ENCODE data around the gene SLC26A5.
"Not testable (repeated sequence)": the region's sequence is repeated elsewhere in the genome, so short reads cannot be mapped to it uniquely, and the experiment has no call there.

The SLC26A5 gene, protein sequence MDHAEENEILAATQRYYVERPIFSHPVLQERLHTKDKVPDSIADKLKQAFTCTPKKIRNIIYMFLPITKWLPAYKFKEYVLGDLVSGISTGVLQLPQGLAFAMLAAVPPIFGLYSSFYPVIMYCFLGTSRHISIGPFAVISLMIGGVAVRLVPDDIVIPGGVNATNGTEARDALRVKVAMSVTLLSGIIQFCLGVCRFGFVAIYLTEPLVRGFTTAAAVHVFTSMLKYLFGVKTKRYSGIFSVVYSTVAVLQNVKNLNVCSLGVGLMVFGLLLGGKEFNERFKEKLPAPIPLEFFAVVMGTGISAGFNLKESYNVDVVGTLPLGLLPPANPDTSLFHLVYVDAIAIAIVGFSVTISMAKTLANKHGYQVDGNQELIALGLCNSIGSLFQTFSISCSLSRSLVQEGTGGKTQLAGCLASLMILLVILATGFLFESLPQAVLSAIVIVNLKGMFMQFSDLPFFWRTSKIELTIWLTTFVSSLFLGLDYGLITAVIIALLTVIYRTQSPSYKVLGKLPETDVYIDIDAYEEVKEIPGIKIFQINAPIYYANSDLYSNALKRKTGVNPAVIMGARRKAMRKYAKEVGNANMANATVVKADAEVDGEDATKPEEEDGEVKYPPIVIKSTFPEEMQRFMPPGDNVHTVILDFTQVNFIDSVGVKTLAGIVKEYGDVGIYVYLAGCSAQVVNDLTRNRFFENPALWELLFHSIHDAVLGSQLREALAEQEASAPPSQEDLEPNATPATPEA

DNA sequence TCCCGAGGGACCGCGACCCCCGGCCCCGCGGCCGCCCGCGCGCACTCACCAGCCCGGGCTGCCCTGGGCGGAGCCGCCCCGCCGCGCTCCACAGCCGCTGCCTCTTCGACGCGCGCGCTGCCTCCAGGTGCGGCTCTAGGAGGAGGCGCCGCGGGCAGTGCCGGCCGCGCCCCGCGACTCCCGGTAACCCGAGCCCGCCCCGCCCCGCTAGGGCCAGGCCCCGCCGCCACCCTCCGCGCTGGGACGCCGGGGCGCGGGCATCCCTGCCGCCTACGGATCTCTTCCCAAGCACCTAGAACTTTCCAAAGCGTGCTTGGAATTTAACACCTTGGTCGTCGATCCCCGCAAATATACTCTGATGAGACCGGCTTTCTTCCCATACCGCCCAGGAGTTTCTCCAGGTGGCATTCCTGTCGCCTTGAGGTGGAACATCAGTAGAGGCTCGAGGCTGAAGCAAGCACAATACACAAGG lies at the start of gene SLC26A5:
SLC26A5 (minus strand) TSS at position 159 of the 472 bp plus-strand sequence. CDS start 24,693 bp downstream, outside the sequence.
- DNase-seq (ENCODE audit: low read depth in 2 of 2) = no peak

DNA sequence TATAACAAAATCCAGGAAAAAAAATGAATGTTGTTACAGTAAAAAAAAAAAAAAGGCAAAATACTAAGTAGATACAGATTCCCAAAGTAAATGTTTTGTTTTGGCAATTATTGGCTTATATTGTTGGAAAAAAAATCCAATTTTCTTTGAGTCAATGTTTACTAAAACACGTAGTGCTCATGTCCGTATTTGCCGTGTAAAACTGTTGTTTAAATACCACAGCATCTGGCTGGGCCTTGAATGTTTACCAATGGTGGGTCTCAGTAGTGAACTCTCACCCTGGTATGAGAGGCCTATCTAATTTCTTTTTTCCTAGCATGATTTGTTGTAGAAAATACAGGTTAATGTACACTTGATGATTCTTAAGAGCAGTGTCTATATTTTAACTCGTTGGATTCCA lies 41.4 kb upstream of the SLC26A5 start:
- no peak for DNase-seq (ENCODE audit: low read depth in 2 of 2)

DNA sequence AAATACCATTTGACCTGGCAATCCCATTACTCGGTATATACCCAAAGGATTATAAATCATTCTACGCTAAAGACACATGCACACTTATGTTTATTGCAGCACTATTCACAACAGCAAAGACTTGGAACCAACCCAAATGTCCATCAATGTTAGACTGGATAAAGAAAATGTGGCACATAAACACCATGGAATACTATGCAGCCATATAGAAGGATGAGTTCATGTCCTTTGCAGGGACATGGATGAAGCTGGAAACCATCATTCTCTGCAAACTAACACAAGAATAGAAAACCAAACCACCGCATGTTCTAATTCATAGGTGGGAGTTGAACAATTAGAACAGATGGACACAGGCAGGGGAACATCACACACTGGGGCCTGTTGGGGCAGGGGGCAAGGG lies 40.9 kb upstream of the SLC26A5 start:
- not testable (repeated sequence) for DNase-seq (ENCODE audit: low read depth in 2 of 2)

DNA sequence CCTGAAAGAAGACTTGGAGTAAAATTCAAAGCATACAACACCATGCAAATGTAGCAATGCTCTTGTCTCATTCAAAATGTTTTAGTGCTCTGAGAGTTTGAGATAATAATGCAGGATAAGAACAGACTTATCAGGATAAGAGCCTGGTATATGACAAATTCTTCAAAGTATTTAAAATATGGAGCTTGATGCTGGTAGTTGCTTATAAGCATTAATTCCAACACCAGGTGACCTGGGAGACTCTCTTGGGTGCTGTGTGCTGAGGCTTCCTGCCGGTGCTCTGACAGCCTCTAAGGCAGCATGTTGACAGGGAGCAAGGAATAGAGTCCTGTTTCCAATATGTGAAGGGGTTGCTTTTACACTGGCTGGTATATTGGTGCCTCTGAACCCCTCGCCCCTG lies 34.8 kb upstream of the SLC26A5 start:
- DNase-seq (ENCODE audit: low read depth in 2 of 2) = no peak

DNA sequence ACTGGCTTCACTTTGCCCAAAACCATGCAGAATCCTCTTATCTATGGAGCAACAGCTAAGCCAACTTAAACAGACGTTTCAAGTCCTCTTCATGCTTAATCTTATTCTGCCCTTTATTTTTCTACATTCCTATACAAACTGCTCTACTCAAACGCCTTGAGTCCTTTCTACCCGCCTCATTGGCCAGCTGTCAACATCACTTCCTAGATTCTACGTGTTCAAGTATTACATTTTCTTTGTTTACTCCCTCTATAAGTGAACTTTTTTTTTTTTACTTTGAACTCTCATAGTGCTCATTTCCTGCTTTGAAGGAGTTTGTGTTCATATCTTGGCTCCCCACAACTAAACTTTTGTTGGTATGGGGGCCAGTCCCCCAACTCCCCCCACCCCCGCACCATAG lies 28.9 kb upstream of the SLC26A5 start:
- no peak for DNase-seq (ENCODE audit: low read depth in 2 of 2)

DNA sequence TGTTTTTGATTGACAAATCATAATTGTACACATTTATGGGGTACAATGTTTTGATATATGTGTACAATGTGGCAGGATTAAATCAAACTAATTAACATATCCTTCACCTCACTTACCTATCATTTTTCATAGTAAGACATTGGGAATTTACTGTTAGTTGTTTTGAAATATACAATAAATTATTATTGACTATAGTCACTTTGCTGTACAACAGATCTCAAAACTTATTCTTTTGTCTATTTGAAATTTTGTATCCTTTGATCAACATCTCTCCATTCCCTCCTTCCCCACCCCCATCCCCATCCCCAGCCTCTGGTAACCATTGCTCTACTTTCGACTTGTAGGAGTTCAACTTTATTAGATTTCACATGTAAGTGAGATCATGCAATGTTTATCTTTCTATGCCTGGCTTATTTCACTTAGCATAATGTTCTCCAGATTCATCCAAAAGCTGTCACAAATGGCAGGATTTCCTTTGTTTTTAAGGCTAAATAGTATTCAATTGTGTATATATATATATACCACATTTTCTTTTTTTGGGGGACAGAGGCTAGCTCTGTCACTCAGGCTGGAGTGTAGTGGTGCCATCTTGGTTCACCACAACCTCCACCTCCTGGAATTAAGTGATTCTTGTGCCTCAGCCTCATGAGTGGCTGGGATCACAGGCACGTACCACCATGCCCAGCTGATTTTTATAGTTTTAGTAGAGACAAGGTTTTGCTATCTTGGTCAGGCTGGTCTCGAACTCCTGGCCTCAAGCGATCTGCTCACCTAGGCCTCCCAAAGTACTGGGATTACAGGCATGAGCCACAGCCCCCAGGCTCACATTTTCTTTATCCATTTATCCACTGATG lies 23.3 kb upstream of the SLC26A5 start:
- no peak for DNase-seq (ENCODE audit: low read depth in 2 of 2)

DNA sequence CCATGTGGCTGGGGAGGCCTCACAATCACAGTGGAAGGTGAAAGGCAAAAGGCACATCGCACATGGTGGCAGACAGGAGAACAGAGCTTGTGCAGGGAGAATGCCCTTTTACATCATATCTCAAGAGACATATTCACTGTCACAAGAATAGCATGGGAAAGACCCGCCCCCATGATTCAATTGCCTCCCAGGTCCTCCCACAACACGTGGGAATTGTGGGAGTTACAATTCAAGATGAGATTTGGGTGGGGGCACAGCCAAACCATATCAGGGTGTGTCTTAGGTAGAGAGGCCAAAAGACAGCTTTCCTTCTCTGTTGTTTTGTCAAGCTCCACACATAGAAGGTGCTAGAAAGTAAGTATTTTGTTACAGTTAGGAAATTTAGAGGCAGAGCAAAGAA lies 20.8 kb upstream of the SLC26A5 start:
- no peak for DNase-seq (ENCODE audit: low read depth in 2 of 2)

DNA sequence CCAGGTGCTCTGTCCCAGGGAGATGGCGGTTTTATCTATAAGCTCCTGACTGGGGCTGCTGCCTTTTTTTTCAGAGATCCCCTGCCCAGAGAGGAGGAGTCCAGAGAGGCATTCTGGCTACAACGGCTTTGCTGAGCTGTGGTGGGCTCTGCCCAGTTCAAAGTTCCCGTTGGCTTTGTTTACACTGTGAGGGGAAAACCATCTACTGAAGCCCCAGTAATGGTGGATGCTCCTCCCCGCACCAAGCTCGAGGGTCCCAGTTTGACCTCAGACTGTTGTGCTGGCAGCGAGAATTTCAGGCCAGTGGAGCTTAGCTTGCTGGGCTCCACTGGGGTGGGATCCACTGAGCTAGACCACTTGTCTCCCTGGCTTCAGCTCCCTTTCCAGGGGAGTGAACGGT lies 16.4 kb upstream of the SLC26A5 start:
- no peak for DNase-seq (ENCODE audit: low read depth in 2 of 2)

DNA sequence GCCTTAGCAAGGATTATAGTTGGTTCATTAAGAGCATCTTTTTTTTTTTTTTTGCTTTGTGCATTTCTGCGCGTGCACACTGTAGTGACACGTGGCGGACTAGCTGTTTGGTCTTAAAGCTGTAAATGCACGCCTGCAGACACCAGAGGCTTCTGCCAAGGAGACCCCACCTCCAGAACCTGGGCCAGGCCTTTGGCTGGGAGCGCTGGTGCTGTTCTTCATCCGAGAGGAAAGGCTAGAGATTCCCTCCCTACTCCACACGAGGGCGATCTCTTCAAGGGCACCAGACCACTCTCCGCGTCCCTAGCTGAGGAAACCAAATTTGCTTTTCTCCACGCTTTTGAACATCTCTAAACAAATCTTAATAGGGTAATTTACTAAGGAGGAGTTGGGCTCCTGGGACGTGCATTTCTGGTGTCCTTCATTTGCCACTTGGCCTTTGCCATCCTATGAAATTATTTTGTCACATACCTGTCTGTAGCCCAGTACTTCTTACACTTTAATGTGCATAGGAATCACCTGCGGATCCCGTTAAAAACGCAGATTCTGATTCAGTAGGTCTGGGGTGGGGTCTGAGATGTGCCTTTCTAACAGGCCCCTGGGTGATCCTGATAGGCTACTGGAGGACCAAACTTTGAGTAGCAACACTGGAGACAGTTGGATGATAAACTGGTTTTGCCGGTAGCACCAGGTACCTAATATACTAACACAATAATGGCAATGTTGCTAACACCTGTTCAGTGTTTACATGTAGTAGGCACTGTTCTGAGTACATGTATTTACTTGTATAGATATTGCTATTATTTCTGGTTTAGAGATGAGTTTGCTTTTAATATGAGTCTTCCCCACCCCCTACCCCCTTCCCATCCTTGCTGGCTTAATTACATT lies 1.3 kb upstream of the SLC26A5 start:
- no peak for DNase-seq (ENCODE audit: low read depth in 2 of 2)

DNA sequence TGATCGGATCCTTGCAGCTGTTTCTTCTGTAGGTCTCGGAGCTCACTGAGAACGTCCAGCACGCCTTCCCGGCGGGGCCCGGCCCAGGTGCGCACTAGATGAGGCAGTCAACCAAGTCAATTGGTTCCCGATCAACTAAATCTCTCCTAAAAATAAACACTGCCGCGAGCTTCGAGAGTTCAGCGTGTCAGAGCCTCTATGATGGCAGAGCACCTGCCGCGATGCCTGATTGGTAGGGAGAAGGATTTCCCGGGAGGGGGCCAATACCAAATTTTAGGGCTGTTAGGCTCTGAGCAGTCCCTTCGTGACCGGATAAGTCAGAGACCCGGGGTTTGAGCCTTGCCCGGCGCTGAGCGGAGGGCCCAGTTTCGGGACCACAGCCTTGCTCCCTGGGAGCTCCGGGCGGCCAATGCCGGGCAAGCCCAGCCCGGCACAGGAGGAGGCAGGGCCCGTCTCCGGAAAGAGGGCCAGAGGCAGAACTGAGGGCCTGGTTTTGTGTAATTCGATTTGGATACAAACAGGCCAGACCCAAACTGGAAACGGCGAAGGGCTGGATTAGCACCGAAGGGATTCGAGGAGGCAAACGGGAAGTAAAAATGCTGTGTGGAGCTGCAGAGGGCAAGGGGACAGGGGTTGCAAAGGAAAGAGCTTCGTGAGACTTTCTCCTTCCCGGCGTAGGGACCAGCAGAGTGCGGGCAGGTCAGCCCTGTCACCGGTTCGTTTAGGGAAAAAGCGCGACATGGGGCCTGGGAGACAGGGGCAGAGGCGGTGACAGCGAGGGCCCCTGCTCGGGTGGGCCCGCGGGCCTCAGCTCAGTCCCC lies 569 bp downstream of the SLC26A5 start:
- DNase-seq (ENCODE audit: low read depth in 2 of 2) = no peak

DNA sequence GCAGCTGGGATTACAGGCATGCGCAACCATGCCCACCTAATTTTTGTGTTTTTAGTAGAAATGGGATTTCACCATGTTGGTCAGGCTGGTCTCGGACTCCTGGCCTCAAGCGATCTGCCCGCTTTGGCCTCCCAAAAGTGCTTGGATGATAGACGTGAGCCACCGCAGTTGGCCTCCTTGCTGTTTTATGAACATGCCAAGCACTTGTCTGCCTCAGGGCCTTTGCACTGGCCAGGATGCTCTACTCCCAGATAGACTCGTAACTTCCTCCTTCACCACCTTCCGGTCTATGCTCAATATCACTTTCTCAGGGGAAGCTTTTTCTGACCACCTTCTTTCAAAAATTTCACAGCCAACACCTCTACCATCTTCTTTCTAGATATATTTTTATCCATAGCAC lies 6.3 kb downstream of the SLC26A5 start:
- DNase-seq (ENCODE audit: low read depth in 2 of 2) = no peak

DNA sequence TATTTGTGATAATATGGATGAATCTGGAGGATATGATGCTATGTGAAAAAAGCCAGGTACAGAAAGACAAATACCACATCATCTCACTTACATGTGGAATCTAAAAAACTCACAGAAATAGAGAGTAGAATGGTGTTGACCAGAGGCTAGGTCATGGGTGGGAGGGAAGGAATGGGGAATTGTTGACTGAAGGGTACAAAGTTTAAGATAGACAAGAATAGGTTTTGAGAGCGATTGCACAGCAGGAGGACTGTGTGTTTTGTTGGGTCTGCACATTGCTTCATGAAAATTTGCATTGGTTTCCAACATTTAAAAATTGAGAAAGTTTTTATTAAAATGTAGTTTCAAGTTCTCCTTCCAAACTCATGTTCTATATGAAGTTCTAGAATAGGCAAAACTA lies 8.4 kb downstream of the SLC26A5 start:
- no peak for DNase-seq (ENCODE audit: low read depth in 2 of 2)

DNA sequence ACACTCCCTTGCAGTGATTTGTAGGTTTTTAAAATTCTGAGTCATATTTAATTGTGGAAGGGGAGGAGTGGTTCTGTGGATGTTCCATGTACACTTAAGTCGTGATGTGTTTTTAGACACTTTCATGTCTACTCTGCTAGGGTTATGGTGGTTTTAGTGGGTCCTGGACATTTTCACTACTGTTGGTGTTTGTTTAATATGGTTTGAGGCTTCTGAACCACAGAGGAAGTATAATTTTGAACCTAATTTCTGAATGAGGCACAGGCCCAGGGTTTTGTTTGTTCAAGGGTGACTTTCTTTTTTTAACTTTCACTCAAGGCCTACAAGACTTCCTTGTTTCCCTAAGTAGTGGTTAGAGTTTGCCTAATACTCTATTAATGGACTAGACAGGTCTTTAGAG lies 13.3 kb downstream of the SLC26A5 start:
- DNase-seq (ENCODE audit: low read depth in 2 of 2) = no peak

DNA sequence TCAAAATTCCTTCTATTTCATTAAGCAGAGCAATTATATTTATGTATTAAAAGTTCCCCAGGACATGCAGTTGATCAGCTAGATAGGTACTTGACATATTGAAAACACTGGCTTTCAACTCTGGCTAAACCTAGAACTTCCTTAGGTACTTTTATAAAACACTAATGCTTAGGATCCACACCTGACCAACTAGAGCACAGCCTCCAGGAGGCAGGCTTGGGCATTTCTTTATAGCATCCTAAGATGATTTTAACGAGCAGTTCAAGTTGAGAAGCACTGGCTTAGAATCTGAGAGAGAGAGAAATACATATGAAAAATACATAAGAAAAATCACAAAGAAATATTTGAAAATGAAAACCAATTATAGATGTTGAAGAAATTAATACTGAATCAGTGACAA lies 20.8 kb downstream of the SLC26A5 start:
- DNase-seq (ENCODE audit: low read depth in 2 of 2) = no peak

DNA sequence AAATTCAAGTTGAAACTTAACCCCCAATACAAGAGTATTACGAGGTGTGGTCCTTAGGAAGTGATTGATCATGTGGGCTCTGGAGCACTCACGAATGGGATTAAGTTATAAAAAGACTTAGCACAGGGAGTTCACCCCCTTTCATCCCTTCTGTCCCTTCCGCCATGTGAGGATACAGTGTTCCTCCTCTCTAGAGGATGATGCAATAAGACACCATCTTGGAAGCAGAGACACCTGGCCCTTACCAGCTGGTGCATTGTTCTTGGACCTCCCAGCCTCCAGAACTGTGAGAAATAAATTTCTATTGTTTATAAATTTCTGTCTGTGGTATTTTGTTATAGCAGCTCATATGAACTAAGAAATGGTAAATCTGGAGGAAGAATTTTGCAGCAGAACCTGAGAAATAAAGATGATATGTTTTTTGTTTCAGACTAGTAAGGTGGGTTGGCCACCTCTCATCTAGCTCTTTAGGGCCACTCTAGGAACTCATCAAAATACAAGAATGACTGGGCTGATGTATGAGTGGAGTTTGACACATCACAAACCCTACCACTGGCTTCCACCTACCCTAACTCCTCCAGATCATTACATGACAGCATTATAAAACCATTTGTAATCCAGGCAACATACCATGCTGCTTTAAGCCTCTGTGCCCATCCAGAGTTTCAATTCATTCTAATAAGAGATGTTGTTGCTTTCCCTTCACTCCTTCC lies 22.4 kb downstream of the SLC26A5 start:
- DNase-seq (ENCODE audit: low read depth in 2 of 2) = no peak

DNA sequence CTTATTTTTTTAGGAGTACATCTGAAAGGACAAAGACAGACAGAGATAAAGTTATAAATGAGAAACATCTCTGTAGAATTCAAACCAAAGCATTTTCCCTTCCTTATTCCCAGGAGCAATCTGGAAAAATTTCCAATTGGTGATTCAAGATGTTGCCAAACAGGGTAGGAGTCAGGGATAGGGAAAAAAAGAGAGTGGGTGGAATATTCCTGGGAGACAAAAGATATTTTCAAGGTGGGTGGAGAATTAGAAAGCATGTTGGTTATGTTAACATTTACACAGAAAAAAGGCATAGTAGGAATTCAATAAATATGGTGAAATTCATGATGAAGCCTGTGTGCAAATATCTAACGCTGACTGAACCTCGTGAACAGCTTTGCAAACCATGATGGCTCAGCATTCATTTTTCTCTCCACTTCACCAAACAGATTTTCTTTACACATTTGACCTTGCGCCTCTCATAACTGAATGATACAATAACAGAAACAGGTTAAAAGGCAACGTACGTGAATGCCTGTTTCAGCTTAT lies 25.1 kb downstream of the SLC26A5 start:
- no peak for DNase-seq (ENCODE audit: low read depth in 2 of 2)

DNA sequence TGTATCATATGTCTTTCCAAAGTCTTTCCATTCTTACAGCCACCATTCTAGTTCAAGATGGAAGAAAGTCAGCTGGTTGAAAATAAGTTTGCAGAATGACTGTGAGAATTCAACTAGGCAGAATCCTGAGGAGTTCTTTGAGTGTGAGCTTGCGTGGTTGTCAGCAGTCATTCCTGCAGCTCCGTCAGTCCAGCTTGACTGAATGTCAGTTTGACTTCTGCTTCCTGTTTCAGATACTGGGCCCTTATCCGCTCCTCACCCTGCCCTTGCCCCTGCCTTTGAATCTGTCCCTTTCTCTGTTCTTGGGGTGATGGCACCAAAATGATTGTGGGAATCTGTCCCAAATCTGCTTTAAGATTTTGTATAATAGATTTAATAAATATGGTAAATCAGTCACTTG lies 27.8 kb downstream of the SLC26A5 start:
- no peak for DNase-seq (ENCODE audit: low read depth in 2 of 2)

DNA sequence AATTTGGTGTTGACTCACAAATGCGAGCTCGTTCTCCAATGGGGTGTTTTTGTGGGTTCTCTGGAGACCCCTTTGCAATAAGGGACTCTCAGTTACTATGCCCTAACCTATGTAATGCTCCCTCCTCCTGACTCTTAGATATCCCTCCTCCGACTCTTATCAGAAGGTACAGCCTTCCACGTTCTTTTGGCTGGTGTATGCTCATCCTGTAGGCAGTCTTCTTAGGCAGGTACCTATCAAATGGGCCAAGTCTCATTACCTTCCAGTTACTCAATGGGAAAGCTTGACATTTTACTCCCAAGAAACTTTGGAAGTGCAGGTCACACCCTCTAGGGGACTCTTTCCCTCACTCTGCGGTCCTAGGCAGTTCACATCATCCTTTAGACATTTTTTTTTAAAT lies 32.6 kb downstream of the SLC26A5 start:
- no peak for DNase-seq (ENCODE audit: low read depth in 2 of 2)

DNA sequence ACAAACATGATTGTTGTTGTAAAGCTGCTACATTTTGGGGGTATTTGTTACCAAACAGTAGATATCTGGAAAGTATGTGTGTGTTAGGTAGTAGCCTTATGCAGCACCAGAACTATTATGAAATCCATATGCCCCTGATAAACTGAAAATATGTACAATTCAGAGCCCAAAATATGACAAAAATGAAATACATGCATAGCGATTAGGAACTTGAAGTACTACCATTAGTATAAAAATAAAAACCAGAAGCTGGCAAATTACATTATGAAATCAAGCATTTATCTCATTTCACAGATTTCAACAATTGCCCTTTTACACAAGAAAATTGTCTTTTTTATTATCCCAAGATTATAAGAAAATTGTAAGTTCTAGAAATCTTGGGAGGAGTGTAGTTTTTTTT lies 33.9 kb downstream of the SLC26A5 start:
- no peak for DNase-seq (ENCODE audit: low read depth in 2 of 2)
